ENCODE data around the gene RAB36.
A peak's percentile ranks its signal among the peaks of the same experiment; 100 is the strongest.

RAB36 gene

DNA sequence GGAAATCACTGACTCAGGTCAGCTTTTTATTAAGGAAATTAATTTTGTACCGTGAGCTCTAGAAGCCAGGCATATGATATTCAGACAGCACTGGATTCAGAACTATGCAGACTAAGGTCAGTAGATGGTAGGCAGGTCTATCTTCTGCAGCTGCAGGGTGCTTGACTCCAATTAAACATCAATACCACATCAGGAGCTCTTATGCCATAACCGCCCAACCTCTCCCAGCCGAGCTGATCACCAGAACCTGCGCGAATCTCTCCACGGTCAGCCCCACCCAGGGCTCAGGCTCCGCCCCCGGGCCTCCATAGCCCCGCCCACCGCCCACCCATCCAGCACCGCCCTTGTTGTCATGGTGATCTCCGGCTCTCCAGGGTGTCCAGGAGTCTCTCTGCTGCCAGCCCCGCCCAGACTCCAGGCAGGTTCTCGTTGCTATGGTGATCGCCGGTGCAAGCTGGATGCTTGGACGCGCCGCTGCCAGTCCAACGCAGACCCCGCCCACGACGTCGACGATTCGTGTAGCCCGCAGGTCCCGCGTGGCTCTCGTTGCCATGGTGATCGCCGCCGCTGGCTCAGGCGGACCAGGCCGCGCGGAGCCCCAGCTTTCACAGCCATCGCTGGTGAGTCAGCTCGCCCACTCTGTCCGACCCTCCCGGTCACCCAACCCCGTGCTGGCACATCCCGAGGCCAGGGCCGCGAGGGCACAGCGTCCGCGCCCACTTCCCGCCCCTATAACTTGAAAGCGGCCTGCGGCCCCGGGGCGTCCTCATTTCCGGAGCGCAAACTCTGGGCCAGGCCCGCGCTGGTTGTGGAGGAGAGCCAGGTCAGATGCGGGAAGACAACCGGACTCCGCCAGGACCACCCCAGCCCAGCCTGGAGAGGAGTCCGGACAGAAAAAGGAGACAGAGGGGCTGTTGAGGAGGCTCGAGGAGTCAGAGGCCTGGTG lies at the start of gene RAB36:
RAB36 (plus strand) TSS at position 546 of the 946 bp plus-strand sequence. CDS start 1,140 bp downstream, outside the sequence.
- DNase-seq (ENCODE audit: low spot score): peak; percentile 87

DNA sequence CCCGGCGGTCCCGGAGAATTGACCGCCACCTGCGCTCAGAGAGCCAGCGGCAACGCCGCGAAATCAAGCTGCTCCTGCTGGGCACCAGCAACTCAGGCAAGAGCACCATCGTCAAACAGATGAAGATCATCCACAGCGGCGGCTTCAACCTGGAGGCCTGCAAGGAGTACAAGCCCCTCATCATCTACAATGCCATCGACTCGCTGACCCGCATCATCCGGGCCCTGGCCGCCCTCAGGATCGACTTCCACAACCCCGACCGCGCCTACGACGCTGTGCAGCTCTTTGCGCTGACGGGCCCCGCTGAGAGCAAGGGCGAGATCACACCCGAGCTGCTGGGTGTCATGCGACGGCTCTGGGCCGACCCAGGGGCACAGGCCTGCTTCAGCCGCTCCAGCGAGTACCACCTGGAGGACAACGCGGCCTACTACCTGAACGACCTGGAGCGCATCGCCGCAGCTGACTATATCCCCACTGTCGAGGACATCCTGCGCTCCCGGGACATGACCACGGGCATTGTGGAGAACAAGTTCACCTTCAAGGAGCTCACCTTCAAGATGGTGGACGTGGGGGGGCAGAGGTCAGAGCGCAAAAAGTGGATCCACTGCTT lies 49.4 kb upstream of the RAB36 start:
- no peak for DNase-seq (ENCODE audit: low spot score)

GRCh38 chr22:23097412-23098229 lies 47.7 kb upstream of the RAB36 start:
- DNase-seq (ENCODE audit: low spot score): no peak

GRCh38 chr22:23098230-23098705 lies 47.0 kb upstream of the RAB36 start:
- DNase-seq (ENCODE audit: low spot score): no peak

GRCh38 chr22:23098718-23099530 lies 46.4 kb upstream of the RAB36 start:
- no peak for DNase-seq (ENCODE audit: low spot score)

DNA sequence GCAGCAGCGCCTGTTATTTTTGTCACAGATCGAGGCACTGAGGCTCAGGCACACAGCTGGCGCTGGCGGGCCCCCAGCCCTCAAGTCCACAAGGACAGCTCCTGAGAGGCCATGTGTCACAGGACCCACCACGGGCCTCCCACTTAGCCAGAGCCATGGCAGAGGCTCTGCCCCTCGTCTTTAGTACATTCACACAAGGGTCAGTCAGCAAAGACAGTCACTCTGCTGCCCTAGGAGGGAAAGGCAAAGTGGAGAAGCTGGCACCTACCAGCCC lies 45.8 kb upstream of the RAB36 start:
- DNase-seq (ENCODE audit: low spot score): no peak

DNA sequence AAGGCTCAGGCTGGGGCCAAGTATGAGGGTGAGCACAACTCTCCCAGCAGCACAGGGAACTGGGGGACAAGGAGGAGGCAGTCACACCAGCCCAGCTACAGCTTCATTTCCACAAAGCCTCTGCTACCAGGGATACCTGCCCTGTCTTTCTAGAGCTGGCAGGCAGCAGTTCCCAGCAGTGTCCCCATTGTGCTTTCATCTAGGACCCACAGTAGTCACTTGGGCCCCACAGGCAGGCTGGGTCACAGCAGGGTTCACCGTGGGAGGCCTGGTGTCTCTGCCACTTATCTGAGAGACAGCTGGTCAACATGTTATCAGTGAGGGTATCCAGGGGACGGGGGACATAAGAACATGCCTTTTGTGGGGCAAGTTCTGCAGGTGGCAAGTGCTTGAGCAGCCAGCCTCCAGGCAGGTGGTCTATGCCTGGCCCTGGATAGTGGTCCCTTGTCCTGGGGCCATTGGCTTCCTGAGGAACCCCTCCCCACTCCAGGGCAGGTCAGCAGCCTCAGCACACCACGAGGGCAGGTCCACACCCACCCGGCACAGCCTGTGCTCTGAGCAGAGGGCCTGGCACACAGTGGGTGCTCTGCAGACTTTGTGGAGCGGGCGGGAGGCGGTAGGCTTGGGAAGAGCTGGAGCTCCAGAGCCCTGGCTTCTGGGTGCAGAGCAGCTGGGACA lies 45.0 kb upstream of the RAB36 start:
- no peak for DNase-seq (ENCODE audit: low spot score)

- no peak for DNase-seq (ENCODE audit: low spot score)
These were observed 43.8 kb upstream of the RAB36 start for GRCh38 chr22:23101524-23101923.

DNA sequence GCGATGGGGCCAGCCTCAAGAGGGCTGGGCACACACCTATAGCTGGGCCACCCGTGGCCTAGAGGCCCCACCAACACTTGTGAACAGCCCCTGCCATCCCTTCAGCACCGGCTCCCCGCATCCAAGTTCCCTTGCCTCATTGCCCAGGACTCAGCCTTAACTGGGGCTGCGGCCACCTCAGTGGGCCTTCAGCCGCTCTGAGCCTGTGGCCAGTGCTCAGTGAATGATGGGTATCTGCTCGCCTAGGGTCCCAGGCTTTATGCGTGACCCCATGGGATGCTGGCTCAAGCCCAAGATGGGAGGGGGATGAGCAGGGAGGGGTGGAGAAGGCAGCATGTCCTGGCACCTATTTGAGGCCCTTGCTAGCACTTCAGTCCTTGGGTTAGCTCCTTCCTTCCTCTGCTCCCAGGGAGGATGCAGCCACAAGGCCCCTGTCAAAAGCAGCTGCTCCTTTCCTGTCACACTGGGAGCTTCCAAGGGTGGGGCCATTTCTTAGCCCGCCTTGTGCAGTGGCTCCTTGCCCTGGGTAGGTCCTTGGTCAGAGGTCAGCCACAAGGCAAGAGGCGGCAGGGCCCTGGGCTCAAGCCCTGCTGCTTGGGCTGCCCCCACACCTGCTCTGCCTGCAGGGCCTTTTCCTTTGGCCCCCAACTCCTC lies 43.1 kb upstream of the RAB36 start:
- no peak for DNase-seq (ENCODE audit: low spot score)

DNA sequence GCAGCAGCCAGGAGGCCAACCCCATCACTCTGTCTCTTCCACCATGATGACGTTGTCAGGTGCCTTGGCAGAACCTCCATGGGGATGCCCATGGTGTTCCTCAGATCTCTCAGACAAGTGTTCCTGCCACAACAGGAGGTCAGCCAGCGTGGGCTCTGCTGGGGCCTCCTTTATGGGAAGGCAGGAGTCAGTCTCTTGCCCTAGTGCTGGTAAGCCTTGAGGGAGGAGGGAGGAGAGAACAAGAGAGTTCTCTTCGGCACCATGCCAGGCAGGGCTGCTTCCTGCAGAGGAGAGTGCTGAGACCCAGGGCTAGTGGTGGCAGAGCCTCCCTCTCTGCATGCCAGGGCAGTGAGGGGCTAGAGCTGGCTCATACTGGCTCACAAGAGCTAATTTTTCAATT lies 42.5 kb upstream of the RAB36 start:
- no peak for DNase-seq (ENCODE audit: low spot score)

DNA sequence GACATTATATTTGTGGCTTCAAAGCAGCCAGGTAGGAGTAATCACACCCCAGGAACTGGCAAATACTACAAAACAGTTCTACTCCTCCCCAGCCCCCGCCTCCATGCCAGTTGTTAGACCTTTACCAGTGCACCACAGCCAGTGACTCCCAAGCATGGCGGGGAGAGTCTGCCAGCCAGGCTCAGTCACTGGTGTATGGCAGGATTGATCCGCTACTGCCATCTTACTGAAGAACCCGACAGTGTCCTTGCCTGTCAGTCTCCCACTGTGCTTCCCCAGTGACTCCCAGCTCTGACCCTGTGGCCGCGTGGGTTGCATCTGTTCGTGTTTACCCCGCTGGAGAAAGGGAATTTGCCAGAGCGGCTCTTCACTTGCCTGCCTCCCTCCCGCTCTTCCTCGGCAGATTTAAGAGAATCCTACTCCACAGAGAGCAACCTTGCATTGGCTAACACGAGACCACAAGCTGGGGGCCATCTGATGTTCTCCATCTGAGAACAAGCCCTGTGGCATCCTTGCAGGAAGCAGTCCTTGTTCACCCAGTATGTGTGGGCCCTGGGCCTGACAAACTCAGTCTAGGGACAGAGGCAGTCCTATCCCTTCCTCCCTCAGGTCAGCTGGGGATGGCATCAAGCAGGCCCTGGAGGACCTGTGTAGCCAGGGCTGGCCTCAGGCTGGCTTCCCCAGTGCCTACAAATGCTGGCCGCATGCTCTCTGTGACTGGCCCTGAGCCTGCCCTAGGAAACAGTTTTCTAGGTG lies 41.9 kb upstream of the RAB36 start:
- no peak for DNase-seq (ENCODE audit: low spot score)

DNA sequence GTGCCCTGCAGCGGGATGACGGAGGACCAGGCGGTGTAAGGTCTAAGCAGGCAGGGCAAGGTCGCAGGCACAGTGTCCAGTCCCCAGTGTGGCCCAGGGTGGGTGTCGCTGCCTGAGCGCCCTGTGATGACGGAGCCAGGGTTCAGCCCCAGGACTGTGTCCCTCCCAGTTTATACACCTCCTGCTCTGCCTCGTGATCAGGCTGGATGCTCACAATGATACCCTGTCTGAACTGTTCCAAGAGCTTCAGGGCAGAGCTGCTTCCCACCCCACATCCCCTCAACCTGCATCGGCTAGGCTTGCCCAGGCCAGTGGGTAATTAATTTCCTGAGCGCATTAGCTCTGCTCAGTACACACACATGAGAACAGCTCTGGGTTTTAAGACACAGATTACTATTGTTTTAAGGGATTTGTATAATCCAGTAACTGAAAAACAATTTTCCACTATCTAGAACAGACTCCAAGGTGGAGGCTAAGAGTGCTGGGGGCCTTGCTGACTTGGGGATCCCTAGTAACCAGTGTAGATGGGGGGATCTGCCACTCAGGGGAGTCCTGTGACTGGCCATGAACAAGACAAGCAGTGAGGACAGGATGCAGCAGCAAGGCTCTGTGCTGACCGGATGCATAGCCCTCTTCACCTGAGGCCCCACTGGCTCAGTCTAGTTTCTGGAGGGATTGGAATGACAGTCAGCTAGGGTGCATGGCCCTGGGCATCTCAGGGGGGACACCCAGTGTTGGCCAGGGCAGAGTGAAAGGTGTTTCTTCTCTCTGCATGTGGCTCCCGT lies 40.9 kb upstream of the RAB36 start:
- DNase-seq (ENCODE audit: low spot score): no peak

GRCh38 chr22:23105304-23105703 lies 40.0 kb upstream of the RAB36 start:
- DNase-seq (ENCODE audit: low spot score): no peak

DNA sequence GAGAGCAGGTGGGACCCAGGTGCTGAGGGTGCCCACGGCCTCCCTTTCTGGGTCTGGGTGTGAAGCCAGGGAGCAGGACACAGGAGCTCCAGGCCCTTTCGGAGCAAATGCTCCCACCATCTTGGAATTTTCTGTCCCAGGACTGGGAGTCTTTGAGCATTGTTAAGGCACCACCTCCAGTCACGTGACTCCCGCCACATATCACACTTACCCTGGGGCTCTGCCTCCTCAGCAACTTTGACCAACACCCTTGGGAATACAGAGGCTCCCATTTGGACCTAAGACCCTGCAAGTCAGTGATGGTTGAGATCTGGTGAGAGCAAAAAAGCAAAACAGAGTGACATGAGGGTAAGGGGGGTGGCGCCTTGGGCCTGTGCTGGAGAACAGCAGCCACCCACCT lies 39.4 kb upstream of the RAB36 start:
- no peak for DNase-seq (ENCODE audit: low spot score)

GRCh38 chr22:23106344-23106743 lies 38.9 kb upstream of the RAB36 start:
- no peak for DNase-seq (ENCODE audit: low spot score)

DNA sequence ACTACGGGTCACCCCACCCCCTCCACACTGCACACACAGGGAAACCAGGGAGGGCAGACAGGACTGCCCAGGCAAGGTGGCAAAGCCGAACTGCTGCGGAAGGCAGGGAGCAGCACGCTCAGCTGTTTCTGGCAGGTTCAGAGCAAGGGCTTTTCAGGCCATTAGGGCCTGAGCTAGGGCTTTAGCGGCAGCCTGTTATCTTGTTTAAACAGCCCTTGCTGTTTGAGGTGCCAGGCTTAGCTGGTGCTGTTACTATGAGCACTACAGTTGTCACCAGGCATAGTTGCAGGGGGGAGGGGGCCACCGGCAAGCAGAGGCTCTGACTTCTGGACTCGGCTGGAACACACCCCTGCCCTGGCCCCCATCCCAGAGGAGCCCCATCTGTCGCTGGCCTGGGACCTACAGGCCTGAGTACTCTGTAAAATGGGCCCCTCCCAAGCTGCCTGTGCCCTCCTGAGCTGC lies 38.3 kb upstream of the RAB36 start:
- DNase-seq (ENCODE audit: low spot score): no peak

GRCh38 chr22:23107487-23108248 lies 37.6 kb upstream of the RAB36 start:
- DNase-seq (ENCODE audit: low spot score): no peak

Data from CD4-positive, alpha-beta T cell treated with Interleukin-6 at 100 ng/mL for 8 hours (primary cell).